Measurements from ENCODE around the gene CCDC40. TPM values are rescaled to one million over a fixed set of nuclear protein-coding genes. Genes with fewer than 3 reads are reported as not detected.

CCDC40 gene
- total RNA-seq, 1 experiment from 2014 or later: 7.2 TPM

- in situ Hi-C loops (cut with HindIII; ENCODE audit: low pct_unique_long_range_greater_than_20kb, low sequenced_read_pairs): no loop called here
- DNase-seq (ENCODE audit: low read depth): no peak
Measured at GRCh38 chr17:80105762-80106161, 69.3 kb downstream of the CCDC40 start.

GRCh38 chr17:80106176-80106575 is 69.7 kb downstream of the CCDC40 start:
- in situ Hi-C loops (cut with HindIII; ENCODE audit: low pct_unique_long_range_greater_than_20kb, low sequenced_read_pairs): no loop called here

GRCh38 chr17:80106751-80107150 is 70.3 kb downstream of the CCDC40 start:
- in situ Hi-C loops (cut with HindIII; ENCODE audit: low pct_unique_long_range_greater_than_20kb, low sequenced_read_pairs): no loop called here
- no peak for DNase-seq (ENCODE audit: low read depth)

More at GRCh38 chr17:80106176-80106575, 69.7 kb downstream of the CCDC40 start:
- DNase-seq (ENCODE audit: low read depth): no peak

GRCh38 chr17:80107231-80108021 is 71.0 kb downstream of the CCDC40 start:
- in situ Hi-C loops (cut with HindIII; ENCODE audit: low pct_unique_long_range_greater_than_20kb, low sequenced_read_pairs): no loop called here
- no peak for DNase-seq (ENCODE audit: low read depth)

- no peak for DNase-seq (ENCODE audit: low read depth)
- in situ Hi-C loops (cut with HindIII; ENCODE audit: low pct_unique_long_range_greater_than_20kb, low sequenced_read_pairs): no loop called here
Measured at GRCh38 chr17:80108036-80108971, 71.9 kb downstream of the CCDC40 start.

- in situ Hi-C loops (cut with HindIII; ENCODE audit: low pct_unique_long_range_greater_than_20kb, low sequenced_read_pairs): no loop called here
Measured at GRCh38 chr17:80109066-80109660, 72.7 kb downstream of the CCDC40 start.

GRCh38 chr17:80109713-80110446 is 73.4 kb downstream of the CCDC40 start:
- in situ Hi-C loops (cut with HindIII; ENCODE audit: low pct_unique_long_range_greater_than_20kb, low sequenced_read_pairs): no loop called here
- no peak for DNase-seq (ENCODE audit: low read depth)

More at GRCh38 chr17:80109066-80109660, 72.7 kb downstream of the CCDC40 start:
- DNase-seq (ENCODE audit: low read depth): no peak

GRCh38 chr17:80110447-80110812 is 74.0 kb downstream of the CCDC40 start:
- DNase-seq (ENCODE audit: low read depth): no peak
- in situ Hi-C loops (cut with HindIII; ENCODE audit: low pct_unique_long_range_greater_than_20kb, low sequenced_read_pairs): no loop called here

GRCh38 chr17:80110927-80111701 is 74.7 kb downstream of the CCDC40 start:
- no peak for DNase-seq (ENCODE audit: low read depth)
- in situ Hi-C loops (cut with HindIII; ENCODE audit: low pct_unique_long_range_greater_than_20kb, low sequenced_read_pairs): no loop called here

GRCh38 chr17:80111702-80112470 is 75.4 kb downstream of the CCDC40 start:
- in situ Hi-C loops (cut with HindIII; ENCODE audit: low pct_unique_long_range_greater_than_20kb, low sequenced_read_pairs): no loop called here

GRCh38 chr17:80112471-80113032 is 76.1 kb downstream of the CCDC40 start:
- in situ Hi-C loops (cut with HindIII; ENCODE audit: low pct_unique_long_range_greater_than_20kb, low sequenced_read_pairs): no loop called here
- no peak for DNase-seq (ENCODE audit: low read depth)

More at GRCh38 chr17:80111702-80112470, 75.4 kb downstream of the CCDC40 start:
- DNase-seq (ENCODE audit: low read depth): no peak

- DNase-seq (ENCODE audit: low read depth): no peak
- in situ Hi-C loops (cut with HindIII; ENCODE audit: low pct_unique_long_range_greater_than_20kb, low sequenced_read_pairs): no loop called here
Measured at GRCh38 chr17:80113033-80113484, 76.6 kb downstream of the CCDC40 start.

GRCh38 chr17:80114758-80115157 is 78.3 kb downstream of the CCDC40 start:
- no peak for DNase-seq (ENCODE audit: low read depth)
- in situ Hi-C loops (cut with HindIII; ENCODE audit: low pct_unique_long_range_greater_than_20kb, low sequenced_read_pairs): no loop called here

- in situ Hi-C loops (cut with HindIII; ENCODE audit: low pct_unique_long_range_greater_than_20kb, low sequenced_read_pairs): no loop called here
- DNase-seq (ENCODE audit: low read depth): no peak
Measured at GRCh38 chr17:80115159-80115558, 78.7 kb downstream of the CCDC40 start.

GRCh38 chr17:80116276-80116920 is 80.0 kb downstream of the CCDC40 start:
- DNase-seq (ENCODE audit: low read depth): no peak
- in situ Hi-C loops (cut with HindIII; ENCODE audit: low pct_unique_long_range_greater_than_20kb, low sequenced_read_pairs): no loop called here

GRCh38 chr17:80116921-80117380 is 80.5 kb downstream of the CCDC40 start:
- in situ Hi-C loops (cut with HindIII; ENCODE audit: low pct_unique_long_range_greater_than_20kb, low sequenced_read_pairs): no loop called here
- no peak for DNase-seq (ENCODE audit: low read depth)
